Measurements from ENCODE around the gene LRRTM3.

Gene LRRTM3

DNA sequence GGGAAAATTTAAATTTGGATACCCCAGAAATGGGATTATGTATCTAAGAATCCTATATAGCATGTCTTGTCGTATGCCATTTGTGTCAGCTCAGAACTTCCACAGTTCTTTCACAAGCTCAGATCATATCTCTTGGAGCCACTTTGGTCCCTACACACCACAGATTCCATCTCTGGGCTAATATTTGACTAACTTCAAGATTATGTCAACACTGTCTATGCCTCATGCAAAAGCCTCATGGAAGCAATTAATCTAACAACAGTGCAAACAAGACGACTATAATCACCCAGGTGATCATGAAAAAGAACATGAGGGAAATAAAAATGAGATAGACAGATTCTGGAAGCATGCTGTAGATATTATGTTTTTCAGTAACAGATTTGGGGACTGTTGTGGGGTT is 189.1 kb downstream of the LRRTM3 start:
- no peak for TF ChIP-seq CTCF (IDR thresholded peaks at IDR 0.05; ENCODE audit: low read depth, low read length)
- no peak for DNase-seq (ENCODE audit: low read depth in 2 of 2)
- no peak overlapping the region for H3K4me3 ChIP-seq (replicated peaks in 1 of 2; ENCODE audit: low read depth in 2 of 2, low read length in 2 of 2)

DNA sequence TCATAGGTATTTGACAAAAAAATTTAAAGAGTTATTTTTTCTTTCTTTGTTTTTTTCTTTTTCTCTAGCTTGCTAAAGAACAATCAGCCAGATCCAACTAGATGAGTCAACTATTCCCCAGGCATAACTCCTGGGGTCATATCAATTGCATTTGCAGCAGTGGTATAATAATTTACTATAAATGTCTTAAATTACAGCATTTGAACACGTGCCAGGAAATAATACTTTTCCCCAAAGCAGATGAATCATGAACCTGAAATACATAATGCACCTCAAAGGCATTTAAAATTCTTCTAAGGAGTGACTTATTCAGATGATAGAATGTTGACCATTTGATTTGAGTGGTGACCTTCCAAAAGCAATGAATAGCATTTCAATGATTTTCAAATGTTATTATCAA is 190.1 kb downstream of the LRRTM3 start:
- TF ChIP-seq CTCF (IDR thresholded peaks at IDR 0.05; ENCODE audit: low read depth, low read length), result no peak
- DNase-seq (ENCODE audit: low read depth in 2 of 2), result peak in 1 of 2 donors; percentile 71
- H3K4me3 ChIP-seq (replicated peaks in 1 of 2; ENCODE audit: low read depth in 2 of 2, low read length in 2 of 2), result no peak overlapping the region

GRCh38 chr10:67119651-67120050 is 193.8 kb downstream of the LRRTM3 start:
- TF ChIP-seq CTCF (IDR thresholded peaks at IDR 0.05; ENCODE audit: low read depth, low read length), result no peak

GRCh38 chr10:67127441-67127840 is 201.6 kb downstream of the LRRTM3 start:
- no peak for TF ChIP-seq CTCF (IDR thresholded peaks at IDR 0.05; ENCODE audit: low read depth, low read length)
- H3K4me3 ChIP-seq (replicated peaks in 1 of 2; ENCODE audit: low read depth in 2 of 2, low read length in 2 of 2), result no peak overlapping the region
- DNase-seq (ENCODE audit: low read depth in 2 of 2), result no peak

More at GRCh38 chr10:67119651-67120050, 193.8 kb downstream of the LRRTM3 start:
- DNase-seq (ENCODE audit: low read depth in 2 of 2), result peak in 1 of 2 donors; percentile 34
- H3K4me3 ChIP-seq (replicated peaks in 1 of 2; ENCODE audit: low read depth in 2 of 2, low read length in 2 of 2), result no peak overlapping the region

GRCh38 chr10:67140641-67141040 is 214.8 kb downstream of the LRRTM3 start:
- no peak for DNase-seq (ENCODE audit: low read depth in 2 of 2)
- TF ChIP-seq CTCF (IDR thresholded peaks at IDR 0.05; ENCODE audit: low read depth, low read length), result no peak
- no peak overlapping the region for H3K4me3 ChIP-seq (replicated peaks in 1 of 2; ENCODE audit: low read depth in 2 of 2, low read length in 2 of 2)

DNA sequence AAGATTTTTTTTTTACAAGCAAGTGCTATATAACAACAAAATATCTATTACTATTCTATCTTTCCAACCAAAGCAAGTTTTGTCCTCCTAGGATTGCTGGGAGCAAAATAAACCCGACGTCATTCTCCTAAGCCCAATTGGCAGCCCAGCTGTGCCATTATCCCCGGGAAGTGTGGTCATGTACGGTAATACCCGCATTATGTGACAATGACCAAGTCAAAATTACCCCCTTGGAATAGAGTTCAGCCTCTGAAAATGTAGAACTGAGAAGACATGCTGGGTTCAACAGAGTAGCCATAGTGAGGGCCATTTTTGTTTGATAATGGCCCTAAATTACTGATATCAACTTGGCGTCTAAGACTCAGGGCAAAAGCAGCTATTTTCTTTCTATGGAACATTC is 215.5 kb downstream of the LRRTM3 start:
- no peak for DNase-seq (ENCODE audit: low read depth in 2 of 2)
- H3K4me3 ChIP-seq (replicated peaks in 1 of 2; ENCODE audit: low read depth in 2 of 2, low read length in 2 of 2), result no peak overlapping the region
- no peak for TF ChIP-seq CTCF (IDR thresholded peaks at IDR 0.05; ENCODE audit: low read depth, low read length)

GRCh38 chr10:67144530-67144929 is 218.7 kb downstream of the LRRTM3 start:
- no peak overlapping the region for H3K4me3 ChIP-seq (replicated peaks in 1 of 2; ENCODE audit: low read depth in 2 of 2, low read length in 2 of 2)
- no peak for TF ChIP-seq CTCF (IDR thresholded peaks at IDR 0.05; ENCODE audit: low read depth, low read length)
- DNase-seq (ENCODE audit: low read depth in 2 of 2), result no peak

All from cardiac fibroblast (primary cell).